WTC11 (cell line): ENCODE results near the gene SAP25. TPM values are rescaled to one million over a fixed set of nuclear protein-coding genes. Genes with fewer than 3 reads are reported as not detected.
"Not testable (repeated sequence)": the region's sequence is repeated elsewhere in the genome, so short reads cannot be mapped to it uniquely, and the experiment has no call there.

Source experiments
- ATAC-seq: fragments of 200-7000 bp; cut with Tn5 transposase; 2 replicates; pipeline ENCODE4 v1.10.0; 2021; ENCODE audit warnings: mild to moderate bottlenecking, moderate library complexity
- CTCF ChIA-PET: fragments of 300-600 bp; sonication (Branson Sonifier 250); formaldehyde crosslinking; loops from one replicate; lab custom pipeline; 2021; ENCODE audit warnings: antibody characterized with exemption; lab: Charles Lee
- POLR2A ChIA-PET: fragments of 350-600 bp; sonication (Branson Sonifier 250); formaldehyde crosslinking; loops from one replicate; lab custom pipeline; 2021; ENCODE audit warnings: antibody characterized with exemption; lab: Charles Lee
- DNase-seq: peaks from one replicate; pipeline ENCODE4 v3.0.0; 2021; ENCODE audit warnings: low spot score
- H3K27ac Mint-ChIP-seq: 2 replicates; pipeline ENCODE4 v1.8.0; 2021; ENCODE audit warnings: mixed read lengths
- H3K27me3 Mint-ChIP-seq: 2 replicates; pipeline ENCODE4 v1.8.0; 2021; ENCODE audit warnings: low read depth, mild to moderate bottlenecking, moderate library complexity, mixed read lengths
- H3K36me3 Mint-ChIP-seq: 2 replicates; pipeline ENCODE4 v1.8.0; 2021; ENCODE audit warnings: mixed read lengths
- H3K4me1 Mint-ChIP-seq: 2 replicates; pipeline ENCODE4 v1.8.0; 2022; ENCODE audit warnings: mixed read lengths
- H3K4me3 Mint-ChIP-seq: 2 replicates; pipeline ENCODE4 v1.8.0; 2021; ENCODE audit warnings: mild to moderate bottlenecking, moderate library complexity, mixed read lengths
- H3K9me3 Mint-ChIP-seq: 2 replicates; pipeline ENCODE4 v1.8.0; 2021; ENCODE audit warnings: mixed read lengths
- ATF1 ChIP-seq: sonication (generic); formaldehyde crosslinking; IDR thresholded peaks from 2 replicates; pipeline ENCODE4 v1.8.1; 2023; ENCODE audit warnings: mild to moderate bottlenecking, moderate library complexity, missing genetic modification reagents
- EMX1 ChIP-seq: fragments of 250-450 bp; sonication (Bioruptor Pico); IDR thresholded peaks from 2 replicates; pipeline ENCODE4 v1.8.0; 2021; ENCODE audit warnings: mild to moderate bottlenecking
- KAT7 ChIP-seq: sonication (generic); formaldehyde crosslinking; IDR thresholded peaks from 2 replicates; pipeline ENCODE4 v1.8.1; 2023; ENCODE audit warnings: missing genetic modification reagents, mild to moderate bottlenecking, borderline replicate concordance
- RORB ChIP-seq: fragments of 250-450 bp; sonication (Bioruptor Pico); IDR thresholded peaks from 2 replicates; pipeline ENCODE4 v1.9.0; 2021; ENCODE audit warnings: mild to moderate bottlenecking
- TCF7 ChIP-seq: sonication (generic); formaldehyde crosslinking; IDR thresholded peaks from 2 replicates; pipeline ENCODE4 v1.8.0; 2022; ENCODE audit warnings: mild to moderate bottlenecking, low read depth, missing genetic modification reagents, moderate library complexity
- ZNF138 ChIP-seq: sonication (generic); formaldehyde crosslinking; conservative IDR thresholded peaks from 2 replicates; pipeline ENCODE4 v1.8.1; 2022; ENCODE audit warnings: mild to moderate bottlenecking, moderate library complexity, missing genetic modification reagents
- ZNF317 ChIP-seq: sonication (generic); formaldehyde crosslinking; IDR thresholded peaks from 2 replicates; pipeline ENCODE4 v1.8.1; 2023; ENCODE audit warnings: low read depth, mild to moderate bottlenecking, moderate library complexity, missing genetic modification reagents, borderline replicate concordance
- ZNF396 ChIP-seq: fragments of 250-450 bp; sonication (Bioruptor Pico); IDR thresholded peaks from 2 replicates; pipeline ENCODE4 v1.8.0; 2021; ENCODE audit warnings: mild to moderate bottlenecking, moderate library complexity, borderline replicate concordance
- total RNA-seq: library from RNA; stranded (reverse); gene quantifications from 3 replicates; pipeline ENCODE4 v1.2.3, GENCODE V29; 2021
- TF ChIP-seq, protein P1 (sequence below): sonication (generic); formaldehyde crosslinking; IDR thresholded peaks from 2 replicates; pipeline ENCODE4 v1.8.0; 2023; ENCODE audit warnings: missing genetic modification reagents, mild to moderate bottlenecking, borderline replicate concordance
- TF ChIP-seq, protein P2 (sequence below): sonication (generic); formaldehyde crosslinking; IDR thresholded peaks from 2 replicates; pipeline ENCODE4 v1.8.0; 2022; ENCODE audit warnings: missing genetic modification reagents
- TF ChIP-seq, protein P3 (sequence below): sonication (generic); formaldehyde crosslinking; IDR thresholded peaks from 2 replicates; pipeline ENCODE4 v1.8.1; 2022; ENCODE audit warnings: mild to moderate bottlenecking, moderate library complexity, missing genetic modification reagents
- TF ChIP-seq, protein P4 (sequence below): fragments of 250-450 bp; sonication (Bioruptor Pico); IDR thresholded peaks from 2 replicates; pipeline ENCODE4 v2.1.2; 2022; ENCODE audit warnings: mild to moderate bottlenecking, moderate library complexity

The SAP25 gene
- total RNA-seq, 1 experiment from 2014 or later, result 9.3 TPM

DNA sequence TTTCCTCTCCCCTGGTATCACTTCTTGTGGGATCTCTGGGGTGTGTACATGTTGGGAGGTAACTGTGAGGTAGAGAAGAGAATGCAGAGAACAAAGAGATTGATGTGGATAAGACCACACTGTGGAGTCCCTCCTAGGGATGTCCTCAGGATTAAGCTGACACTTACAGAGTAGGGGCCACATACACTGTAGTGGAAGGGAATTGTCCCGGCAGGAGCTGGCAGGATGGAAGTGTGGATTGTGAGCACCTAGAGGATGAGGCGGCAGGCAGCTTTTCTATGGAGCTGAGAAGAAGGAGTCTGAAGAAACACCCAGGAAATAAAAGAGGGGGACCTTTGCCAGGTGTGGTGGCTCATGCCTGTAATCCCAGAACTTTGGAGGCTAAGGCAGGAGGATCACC is 21.2 kb downstream of the SAP25 start (continued):
- TF ChIP-seq, protein P1, sequence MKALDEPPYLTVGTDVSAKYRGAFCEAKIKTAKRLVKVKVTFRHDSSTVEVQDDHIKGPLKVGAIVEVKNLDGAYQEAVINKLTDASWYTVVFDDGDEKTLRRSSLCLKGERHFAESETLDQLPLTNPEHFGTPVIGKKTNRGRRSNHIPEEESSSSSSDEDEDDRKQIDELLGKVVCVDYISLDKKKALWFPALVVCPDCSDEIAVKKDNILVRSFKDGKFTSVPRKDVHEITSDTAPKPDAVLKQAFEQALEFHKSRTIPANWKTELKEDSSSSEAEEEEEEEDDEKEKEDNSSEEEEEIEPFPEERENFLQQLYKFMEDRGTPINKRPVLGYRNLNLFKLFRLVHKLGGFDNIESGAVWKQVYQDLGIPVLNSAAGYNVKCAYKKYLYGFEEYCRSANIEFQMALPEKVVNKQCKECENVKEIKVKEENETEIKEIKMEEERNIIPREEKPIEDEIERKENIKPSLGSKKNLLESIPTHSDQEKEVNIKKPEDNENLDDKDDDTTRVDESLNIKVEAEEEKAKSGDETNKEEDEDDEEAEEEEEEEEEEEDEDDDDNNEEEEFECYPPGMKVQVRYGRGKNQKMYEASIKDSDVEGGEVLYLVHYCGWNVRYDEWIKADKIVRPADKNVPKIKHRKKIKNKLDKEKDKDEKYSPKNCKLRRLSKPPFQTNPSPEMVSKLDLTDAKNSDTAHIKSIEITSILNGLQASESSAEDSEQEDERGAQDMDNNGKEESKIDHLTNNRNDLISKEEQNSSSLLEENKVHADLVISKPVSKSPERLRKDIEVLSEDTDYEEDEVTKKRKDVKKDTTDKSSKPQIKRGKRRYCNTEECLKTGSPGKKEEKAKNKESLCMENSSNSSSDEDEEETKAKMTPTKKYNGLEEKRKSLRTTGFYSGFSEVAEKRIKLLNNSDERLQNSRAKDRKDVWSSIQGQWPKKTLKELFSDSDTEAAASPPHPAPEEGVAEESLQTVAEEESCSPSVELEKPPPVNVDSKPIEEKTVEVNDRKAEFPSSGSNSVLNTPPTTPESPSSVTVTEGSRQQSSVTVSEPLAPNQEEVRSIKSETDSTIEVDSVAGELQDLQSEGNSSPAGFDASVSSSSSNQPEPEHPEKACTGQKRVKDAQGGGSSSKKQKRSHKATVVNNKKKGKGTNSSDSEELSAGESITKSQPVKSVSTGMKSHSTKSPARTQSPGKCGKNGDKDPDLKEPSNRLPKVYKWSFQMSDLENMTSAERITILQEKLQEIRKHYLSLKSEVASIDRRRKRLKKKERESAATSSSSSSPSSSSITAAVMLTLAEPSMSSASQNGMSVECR (CRISPR knock-in tag), result no peak
- TF ChIP-seq ATF1 (CRISPR knock-in tag), result no peak

DNA sequence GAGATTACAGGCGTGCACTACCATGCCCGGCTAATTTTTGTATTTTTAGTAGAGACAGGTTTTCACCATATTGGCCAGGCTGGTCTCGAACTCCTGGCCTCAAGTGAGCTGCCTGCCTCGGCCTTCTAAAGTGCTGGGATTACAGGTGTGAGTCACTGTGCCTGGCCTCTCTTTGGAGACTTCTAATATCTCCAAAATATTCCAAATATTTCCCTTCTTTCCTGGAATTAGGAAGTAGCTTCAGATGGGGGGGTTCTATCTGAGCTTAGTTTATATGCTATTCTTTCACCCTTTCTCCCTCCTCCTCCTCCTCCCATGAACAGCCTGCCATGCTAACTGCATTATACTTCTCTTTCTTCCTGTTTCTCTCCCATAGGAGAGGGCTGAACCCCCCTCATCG is 25.3 kb downstream of the SAP25 start:
- peak overlapping the region; percentile 21 for H3K27ac Mint-ChIP-seq
- not testable (repeated sequence) for DNase-seq, H3K9me3 Mint-ChIP-seq

DNA sequence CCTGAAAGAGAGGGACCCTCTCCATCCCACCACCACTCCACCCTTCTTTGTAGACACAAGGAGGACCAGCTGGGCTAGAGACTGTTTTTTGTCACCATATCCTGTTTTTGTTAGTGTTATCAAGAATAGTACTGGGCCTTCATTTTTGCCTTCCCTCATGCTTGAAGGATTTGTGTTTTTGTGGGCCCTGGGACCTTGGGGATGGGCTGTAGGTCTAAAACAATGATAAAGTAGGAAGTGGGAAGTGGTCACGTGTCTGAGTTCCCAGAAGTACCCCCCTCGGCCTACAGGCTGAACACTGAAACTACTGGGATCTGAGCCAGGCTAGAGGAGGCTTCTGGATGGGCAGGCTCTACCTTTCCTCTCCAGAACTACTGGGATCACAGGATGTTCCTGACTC is 25.8 kb downstream of the SAP25 start:
- no peak; the same call in 1 of the 2 replicates for ATAC-seq
- POLR2A ChIA-PET, result interaction anchor here (2.1 kb wide), 1 partner anchor 38 kb away, joined by 5 read pairs; the partner anchor contains the start of genes FBXO24 and LRCH4
- peaks cover 45% of the 10 kb centered on the region for H3K4me1 Mint-ChIP-seq
- peaks cover 5% of the 10 kb centered on the region for H3K36me3 Mint-ChIP-seq
- H3K27ac Mint-ChIP-seq, result peak overlapping the region; percentile 76; the same call in 1 of the 2 replicates
- H3K27me3 Mint-ChIP-seq, result no peaks in the 10 kb centered on the region
- no peaks in the 10 kb centered on the region for H3K9me3 Mint-ChIP-seq
- CTCF ChIA-PET, result interaction anchor here (2.0 to 6.1 kb wide), 3 partner anchors 12 to 69 kb away, joined by 5 to 36 read pairs (median 8); partner anchors contain the start of gene TSC22D4
- no peak overlapping the region for H3K4me3 Mint-ChIP-seq
- TF ChIP-seq, protein P2, sequence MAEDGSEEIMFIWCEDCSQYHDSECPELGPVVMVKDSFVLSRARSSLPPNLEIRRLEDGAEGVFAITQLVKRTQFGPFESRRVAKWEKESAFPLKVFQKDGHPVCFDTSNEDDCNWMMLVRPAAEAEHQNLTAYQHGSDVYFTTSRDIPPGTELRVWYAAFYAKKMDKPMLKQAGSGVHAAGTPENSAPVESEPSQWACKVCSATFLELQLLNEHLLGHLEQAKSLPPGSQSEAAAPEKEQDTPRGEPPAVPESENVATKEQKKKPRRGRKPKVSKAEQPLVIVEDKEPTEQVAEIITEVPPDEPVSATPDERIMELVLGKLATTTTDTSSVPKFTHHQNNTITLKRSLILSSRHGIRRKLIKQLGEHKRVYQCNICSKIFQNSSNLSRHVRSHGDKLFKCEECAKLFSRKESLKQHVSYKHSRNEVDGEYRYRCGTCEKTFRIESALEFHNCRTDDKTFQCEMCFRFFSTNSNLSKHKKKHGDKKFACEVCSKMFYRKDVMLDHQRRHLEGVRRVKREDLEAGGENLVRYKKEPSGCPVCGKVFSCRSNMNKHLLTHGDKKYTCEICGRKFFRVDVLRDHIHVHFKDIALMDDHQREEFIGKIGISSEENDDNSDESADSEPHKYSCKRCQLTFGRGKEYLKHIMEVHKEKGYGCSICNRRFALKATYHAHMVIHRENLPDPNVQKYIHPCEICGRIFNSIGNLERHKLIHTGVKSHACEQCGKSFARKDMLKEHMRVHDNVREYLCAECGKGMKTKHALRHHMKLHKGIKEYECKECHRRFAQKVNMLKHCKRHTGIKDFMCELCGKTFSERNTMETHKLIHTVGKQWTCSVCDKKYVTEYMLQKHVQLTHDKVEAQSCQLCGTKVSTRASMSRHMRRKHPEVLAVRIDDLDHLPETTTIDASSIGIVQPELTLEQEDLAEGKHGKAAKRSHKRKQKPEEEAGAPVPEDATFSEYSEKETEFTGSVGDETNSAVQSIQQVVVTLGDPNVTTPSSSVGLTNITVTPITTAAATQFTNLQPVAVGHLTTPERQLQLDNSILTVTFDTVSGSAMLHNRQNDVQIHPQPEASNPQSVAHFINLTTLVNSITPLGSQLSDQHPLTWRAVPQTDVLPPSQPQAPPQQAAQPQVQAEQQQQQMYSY (CRISPR knock-in tag), result no peak
- no peak for TF ChIP-seq TCF7
- TF ChIP-seq KAT7 (CRISPR knock-in tag), result no peak
- TF ChIP-seq ZNF317 (CRISPR knock-in tag), result no peak
- TF ChIP-seq, protein P1 (CRISPR knock-in tag), result no peak
- no peak for TF ChIP-seq EMX1
- TF ChIP-seq, protein P3, sequence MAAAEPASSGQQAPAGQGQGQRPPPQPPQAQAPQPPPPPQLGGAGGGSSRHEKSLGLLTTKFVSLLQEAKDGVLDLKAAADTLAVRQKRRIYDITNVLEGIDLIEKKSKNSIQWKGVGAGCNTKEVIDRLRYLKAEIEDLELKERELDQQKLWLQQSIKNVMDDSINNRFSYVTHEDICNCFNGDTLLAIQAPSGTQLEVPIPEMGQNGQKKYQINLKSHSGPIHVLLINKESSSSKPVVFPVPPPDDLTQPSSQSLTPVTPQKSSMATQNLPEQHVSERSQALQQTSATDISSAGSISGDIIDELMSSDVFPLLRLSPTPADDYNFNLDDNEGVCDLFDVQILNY, result no peak
- no peak for TF ChIP-seq ZNF396 (CRISPR knock-in tag)
- no peak for TF ChIP-seq ZNF138
- no peak for TF ChIP-seq RORB (CRISPR knock-in tag)
- TF ChIP-seq, protein P4, sequence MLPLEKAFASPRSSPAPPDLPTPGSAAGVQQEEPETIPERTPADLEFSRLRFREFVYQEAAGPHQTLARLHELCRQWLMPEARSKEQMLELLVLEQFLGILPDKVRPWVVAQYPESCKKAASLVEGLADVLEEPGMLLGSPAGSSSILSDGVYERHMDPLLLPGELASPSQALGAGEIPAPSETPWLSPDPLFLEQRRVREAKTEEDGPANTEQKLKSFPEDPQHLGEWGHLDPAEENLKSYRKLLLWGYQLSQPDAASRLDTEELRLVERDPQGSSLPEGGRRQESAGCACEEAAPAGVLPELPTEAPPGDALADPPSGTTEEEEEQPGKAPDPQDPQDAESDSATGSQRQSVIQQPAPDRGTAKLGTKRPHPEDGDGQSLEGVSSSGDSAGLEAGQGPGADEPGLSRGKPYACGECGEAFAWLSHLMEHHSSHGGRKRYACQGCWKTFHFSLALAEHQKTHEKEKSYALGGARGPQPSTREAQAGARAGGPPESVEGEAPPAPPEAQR (CRISPR knock-in tag), result no peak
- no peak for DNase-seq

More for the DNA sequence above, 25.3 kb downstream of the SAP25 start:
- not testable (repeated sequence) for H3K36me3 Mint-ChIP-seq, H3K4me3 Mint-ChIP-seq, H3K27me3 Mint-ChIP-seq, ATAC-seq
- ChIA-PET POLR2A (interaction anchor here (2.1 kb wide), 1 partner anchor 38 kb away, joined by 5 read pairs; the partner anchor contains the start of genes FBXO24 and LRCH4), CTCF (interaction anchor here (0.7 to 6.1 kb wide), 4 partner anchors 11 to 334 kb away, joined by 3 to 36 read pairs (median 7); no protein-coding TSS in a partner anchor)
- peaks cover 40% of the 10 kb centered on the region for H3K4me1 Mint-ChIP-seq
